HUES64 (cell line): ENCODE data around the gene CDC42BPA. TPM values are rescaled to one million over a fixed set of nuclear protein-coding genes. Genes with fewer than 3 reads are reported as not detected.

Experiments
- H3K27ac ChIP-seq: 2 replicates; pipeline ENCODE4 v1.7.0; 2013; ENCODE audit warnings: low read depth, low read length, inconsistent platforms
- H3K27me3 ChIP-seq: 2 replicates; pipeline ENCODE4 v1.6.1; 2013; ENCODE audit warnings: mild to moderate bottlenecking, low read length; ENCODE audit not compliant: insufficient read depth
- H3K36me3 ChIP-seq: 2 replicates; pipeline ENCODE4 v1.6.1; 2013; ENCODE audit warnings: mild to moderate bottlenecking, low read length; ENCODE audit not compliant: insufficient read depth
- H3K4me1 ChIP-seq: 2 replicates; pipeline ENCODE4 v1.6.1; 2013; ENCODE audit warnings: mild to moderate bottlenecking, low read length, moderate library complexity; ENCODE audit not compliant: insufficient read depth
- H3K4me3 ChIP-seq: 2 replicates; pipeline ENCODE4 v1.5.1; 2013; ENCODE audit warnings: mild to moderate bottlenecking, low read length, moderate library complexity
- H3K9ac ChIP-seq: 2 replicates; pipeline ENCODE4 v1.6.1; 2013; ENCODE audit warnings: mild to moderate bottlenecking, low read depth, low read length
- H3K9me3 ChIP-seq: 2 replicates; pipeline ENCODE4 v1.6.1; 2013; ENCODE audit warnings: low read depth, low read length; ENCODE audit not compliant: insufficient read depth
- WGBS: fragments of 150-250, 120-280 bp; methylation state at CpG from one replicate; pipeline ENCODE4 v1.1.7; 2013; ENCODE audit warnings: missing lambda C conversion rate; 5-methylcytosine and 5-hydroxymethylcytosine counted together
- polyA plus RNA-seq, 2 experiments: library from polyadenylated mRNA; stranded (reverse); fragments of 50-300 nt; gene quantifications; one replicate each; pipeline ENCODE4 v1.2.3, GENCODE V29; 2013

CDC42BPA gene
- polyA plus RNA-seq (2013, experiment 1 of 2): 11.5 TPM
- 12.4 TPM for polyA plus RNA-seq (2013, experiment 2 of 2)

DNA sequence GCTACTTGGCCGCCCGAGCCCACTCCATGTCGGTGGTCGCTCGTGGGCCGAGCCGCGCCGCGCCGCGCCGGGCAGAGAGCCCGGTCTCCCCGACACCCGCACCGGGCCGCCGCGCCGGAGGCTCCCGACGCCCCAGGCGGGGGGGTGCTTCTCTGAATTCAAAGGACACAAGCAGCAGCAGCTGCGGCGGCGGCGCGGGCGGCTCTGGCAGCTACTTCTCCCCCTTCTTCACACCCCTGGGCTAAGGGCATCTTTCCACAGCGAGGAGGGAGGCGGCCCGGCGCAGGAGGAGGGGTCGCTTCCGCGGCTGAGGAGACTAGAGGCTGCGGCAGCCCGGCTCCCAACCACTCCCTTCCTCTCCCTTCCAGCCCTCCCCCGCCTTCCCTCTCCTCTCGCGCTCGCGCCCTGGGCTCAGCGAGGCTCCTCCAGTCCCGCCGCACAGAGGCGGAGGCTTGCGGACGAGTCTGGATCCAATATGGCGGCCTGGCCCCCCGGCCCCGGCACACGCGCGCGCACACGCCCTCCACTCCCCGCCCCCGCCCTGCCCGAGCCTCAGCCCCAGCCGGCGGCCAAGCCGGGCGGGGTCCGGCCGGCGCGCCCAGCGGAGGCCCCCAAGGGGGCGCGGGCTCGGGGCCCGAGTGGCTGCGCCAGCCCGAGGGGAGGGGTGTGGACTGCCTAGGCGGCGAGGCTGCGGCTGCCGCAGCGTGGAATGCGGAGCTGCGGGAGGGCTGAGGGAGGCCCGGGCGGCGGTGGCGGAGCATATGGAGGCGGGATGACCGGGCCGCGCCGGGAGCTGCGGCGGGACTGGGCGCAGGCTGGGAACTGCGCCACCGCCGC, at the start of gene CDC42BPA:
Gene CDC42BPA (minus strand): TSS at position 477 of the 837 bp plus-strand sequence. CDS start 1,310 bp downstream, outside the sequence.
- under 1% methylated on average over 98 of the region's 98 CpGs for WGBS
- H3K27ac ChIP-seq: peak within 1 kb of the TSS; percentile 88
- H3K4me1 ChIP-seq: peaks cover 35% of the 10 kb centered on the region
- H3K4me3 ChIP-seq: peak within 1 kb of the TSS; percentile 96
- no peaks in the 10 kb centered on the region for H3K36me3 ChIP-seq
- H3K9ac ChIP-seq: peak within 1 kb of the TSS; percentile 92
- H3K27me3 ChIP-seq: no peaks in the 10 kb centered on the region
- no peaks in the 10 kb centered on the region for H3K9me3 ChIP-seq

- Histone ChIP-seq H3K36me3 (no peaks in the 10 kb centered on the region), H3K27me3 (no peaks in the 10 kb centered on the region), H3K27ac (no peak overlapping the region), H3K9me3 (no peaks in the 10 kb centered on the region), H3K9ac (no peak overlapping the region), H3K4me1 (peaks cover 12% of the 10 kb centered on the region; the same call in 1 of the 2 replicates), H3K4me3 (no peak overlapping the region)
- WGBS: 89% methylated on average over 1 of the region's 1 CpG
Observed at GRCh38 chr1:227368009-227368408, 49.7 kb upstream of the CDC42BPA start.

- Histone ChIP-seq H3K9me3 (no peaks in the 10 kb centered on the region), H3K9ac (no peak overlapping the region), H3K4me1 (peaks cover 12% of the 10 kb centered on the region; the same call in 1 of the 2 replicates), H3K27ac (no peak overlapping the region), H3K36me3 (no peaks in the 10 kb centered on the region), H3K27me3 (no peaks in the 10 kb centered on the region), H3K4me3 (no peak overlapping the region)
- WGBS: 93% methylated on average over 4 of the region's 8 CpGs
Observed at GRCh38 chr1:227365473-227366431, 47.5 kb upstream of the CDC42BPA start.

GRCh38 chr1:227364657-227365056, 46.4 kb upstream of the CDC42BPA start:
- Histone ChIP-seq H3K27me3 (no peaks in the 10 kb centered on the region), H3K9me3 (no peaks in the 10 kb centered on the region), H3K36me3 (no peaks in the 10 kb centered on the region), H3K9ac (no peak overlapping the region), H3K27ac (no peak overlapping the region), H3K4me1 (peaks cover 6% of the 10 kb centered on the region; the same call in 1 of the 2 replicates), H3K4me3 (no peak overlapping the region)
- 77% methylated on average over 2 of the region's 2 CpGs for WGBS

GRCh38 chr1:227363825-227364224, 45.5 kb upstream of the CDC42BPA start:
- Histone ChIP-seq H3K4me1 (no peaks in the 10 kb centered on the region), H3K4me3 (no peak overlapping the region), H3K27ac (no peak overlapping the region), H3K9me3 (no peaks in the 10 kb centered on the region), H3K36me3 (no peaks in the 10 kb centered on the region), H3K9ac (no peak overlapping the region), H3K27me3 (no peaks in the 10 kb centered on the region)
- WGBS: 93% methylated on average over 7 of the region's 7 CpGs

- WGBS: 93% methylated on average over 1 of the region's 1 CpG
Observed at GRCh38 chr1:227362039-227362438, 43.7 kb upstream of the CDC42BPA start.

GRCh38 chr1:227357927-227358302, 39.6 kb upstream of the CDC42BPA start:
- no peaks in the 10 kb centered on the region for H3K27me3 ChIP-seq
- peak overlapping the region; percentile 79 for H3K27ac ChIP-seq
- 96% methylated on average over 6 of the region's 6 CpGs for WGBS
- H3K9ac ChIP-seq: peak overlapping the region; percentile 52; the same call in 1 of the 2 replicates
- peaks cover 20% of the 10 kb centered on the region for H3K4me1 ChIP-seq
- H3K36me3 ChIP-seq: no peaks in the 10 kb centered on the region
- H3K4me3 ChIP-seq: no peak overlapping the region
- no peaks in the 10 kb centered on the region for H3K9me3 ChIP-seq

More at GRCh38 chr1:227362039-227362438, 43.7 kb upstream of the CDC42BPA start:
- H3K9me3 ChIP-seq: no peaks in the 10 kb centered on the region
- no peak overlapping the region for H3K4me3 ChIP-seq
- no peaks in the 10 kb centered on the region for H3K36me3 ChIP-seq
- H3K27ac ChIP-seq: no peak overlapping the region
- H3K27me3 ChIP-seq: no peaks in the 10 kb centered on the region
- H3K9ac ChIP-seq: no peak overlapping the region
- H3K4me1 ChIP-seq: peaks cover 10% of the 10 kb centered on the region

DNA sequence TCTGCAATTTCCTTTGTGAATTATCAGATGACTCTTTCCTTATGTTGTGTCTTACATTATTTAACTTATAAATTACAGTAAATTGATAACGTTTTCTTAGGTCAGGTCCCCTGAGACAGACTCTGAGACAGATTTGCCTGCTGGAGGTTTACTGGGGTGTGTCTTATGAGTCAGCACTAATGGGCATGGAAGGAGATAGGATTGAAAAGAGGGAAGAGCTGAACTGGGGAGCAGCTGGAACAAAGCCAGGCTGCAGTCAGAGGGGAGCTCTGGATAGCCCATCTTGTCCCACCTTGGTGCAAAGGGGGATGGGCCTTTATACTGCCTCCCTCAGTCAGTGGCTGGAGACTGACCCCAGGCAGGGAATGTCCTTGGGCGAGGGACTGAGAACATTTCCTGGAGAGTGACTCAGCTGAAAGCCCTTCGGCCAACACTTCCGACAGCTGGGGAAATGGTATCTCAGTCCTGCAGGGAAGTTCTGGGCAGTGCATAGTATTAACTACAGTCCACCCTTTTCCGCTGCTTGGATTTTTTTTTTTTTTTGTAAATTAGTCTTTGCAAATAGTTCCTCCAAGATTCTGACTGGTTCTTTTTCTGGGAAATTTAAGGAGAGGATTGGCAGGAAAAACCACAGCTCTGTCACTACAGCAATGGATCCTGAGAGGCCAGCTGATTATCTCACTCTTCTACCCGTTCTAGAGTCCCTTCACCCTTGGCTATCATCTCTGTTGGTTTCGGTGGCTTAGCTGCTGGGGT, 39.1 kb upstream of the CDC42BPA start:
- no peaks in the 10 kb centered on the region for H3K36me3 ChIP-seq
- H3K27me3 ChIP-seq: no peaks in the 10 kb centered on the region
- H3K4me1 ChIP-seq: peaks cover 20% of the 10 kb centered on the region
- H3K4me3 ChIP-seq: no peak overlapping the region
- peak overlapping the region; percentile 79 for H3K27ac ChIP-seq
- no peaks in the 10 kb centered on the region for H3K9me3 ChIP-seq
- peak overlapping the region; percentile 52; the same call in 1 of the 2 replicates for H3K9ac ChIP-seq
- WGBS: 50% methylated on average over 6 of the region's 7 CpGs

DNA sequence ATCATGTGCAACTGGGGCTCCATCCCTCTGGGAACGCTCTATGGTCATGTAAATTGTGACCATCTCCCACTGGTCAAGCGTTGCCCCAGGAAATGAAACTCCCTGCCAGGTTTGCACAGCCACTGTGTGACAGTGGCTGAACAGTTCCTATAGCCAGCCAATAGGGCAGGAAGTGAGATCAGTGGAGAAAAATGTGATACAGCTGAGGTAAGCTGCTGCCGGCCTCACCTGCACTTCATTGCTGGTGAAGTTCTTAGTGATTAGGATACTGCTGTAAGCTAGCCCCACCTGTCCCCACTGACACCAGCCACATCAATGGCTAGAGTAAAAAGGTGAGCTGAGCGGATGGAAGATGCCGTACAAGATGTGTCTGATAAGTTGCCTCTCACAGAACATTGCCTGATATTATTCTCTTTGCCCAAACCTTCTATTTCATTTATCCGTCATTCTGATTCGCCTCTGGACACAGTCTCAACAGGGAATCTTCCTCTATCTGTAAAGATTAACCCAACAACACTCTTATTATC, 38.4 kb upstream of the CDC42BPA start:
- H3K27ac ChIP-seq: peak overlapping the region; percentile 79
- H3K9me3 ChIP-seq: no peaks in the 10 kb centered on the region
- peaks cover 20% of the 10 kb centered on the region for H3K4me1 ChIP-seq
- H3K27me3 ChIP-seq: no peaks in the 10 kb centered on the region
- peak overlapping the region; percentile 52; the same call in 1 of the 2 replicates for H3K9ac ChIP-seq
- H3K4me3 ChIP-seq: peak overlapping the region; percentile 7; the same call in 1 of the 2 replicates
- 53% methylated on average over 7 of the region's 7 CpGs for WGBS
- H3K36me3 ChIP-seq: no peaks in the 10 kb centered on the region

DNA sequence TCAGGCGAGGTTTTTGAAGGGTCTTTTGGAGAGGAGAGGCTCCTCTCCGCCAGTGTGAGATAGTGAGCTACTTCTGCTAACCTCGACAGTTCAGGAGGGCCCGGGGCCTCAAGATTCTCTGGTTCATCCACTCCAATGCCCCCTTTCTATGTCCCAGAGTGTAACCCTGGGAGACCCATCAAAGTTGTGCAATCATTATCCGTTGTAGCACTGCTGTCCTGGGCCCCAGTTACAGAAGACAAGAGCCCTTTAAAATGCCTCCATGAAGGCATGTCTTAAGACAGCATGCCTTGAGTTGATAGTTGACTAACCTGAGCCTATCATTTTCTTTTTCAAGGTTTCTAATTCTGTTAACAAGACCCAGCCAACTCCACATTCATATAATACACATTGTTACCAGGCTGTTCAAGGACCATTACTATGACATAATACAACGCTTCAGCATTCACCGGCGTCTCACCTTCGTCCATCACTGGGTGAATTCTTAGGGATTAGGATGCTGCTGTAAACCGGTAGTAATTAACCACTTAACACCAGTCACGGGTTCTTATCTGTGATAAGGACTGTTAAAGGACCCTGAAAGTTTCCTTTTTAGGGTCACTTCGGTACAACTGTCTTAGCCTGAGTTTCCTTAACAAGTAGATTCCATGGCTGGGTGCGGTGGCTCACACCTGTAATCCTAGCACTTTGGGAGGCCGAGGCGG, 37.4 kb upstream of the CDC42BPA start:
- H3K4me1 ChIP-seq: peaks cover 20% of the 10 kb centered on the region
- H3K27me3 ChIP-seq: no peaks in the 10 kb centered on the region
- no peak overlapping the region for H3K9ac ChIP-seq
- H3K27ac ChIP-seq: peak overlapping the region; percentile 79; the same call in 1 of the 2 replicates
- H3K4me3 ChIP-seq: no peak overlapping the region
- 92% methylated on average over 15 of the region's 15 CpGs for WGBS
- H3K9me3 ChIP-seq: no peaks in the 10 kb centered on the region
- no peaks in the 10 kb centered on the region for H3K36me3 ChIP-seq
